ENCODE data around the gene BMP6.

DNA sequence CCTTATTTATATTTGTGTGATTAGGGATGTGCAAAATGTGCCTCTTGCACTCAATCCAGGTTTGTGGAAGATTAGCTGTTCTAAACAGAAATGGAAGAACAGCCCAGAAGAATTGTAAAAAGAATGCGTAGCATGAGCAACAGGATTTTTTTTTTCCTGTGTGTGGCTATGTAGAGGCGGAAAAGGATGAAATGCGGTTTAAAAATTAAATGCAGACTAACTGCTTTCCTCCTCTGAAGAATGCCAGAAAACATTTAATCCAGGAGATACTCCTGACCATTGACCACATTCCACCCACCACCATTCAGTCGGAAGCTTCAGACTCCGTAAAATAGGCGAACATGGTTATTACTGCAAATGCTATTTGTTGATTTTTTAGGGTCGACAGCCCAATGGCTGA lies 83.4 kb downstream of the BMP6 start:
- TF ChIP-seq, protein P1, sequence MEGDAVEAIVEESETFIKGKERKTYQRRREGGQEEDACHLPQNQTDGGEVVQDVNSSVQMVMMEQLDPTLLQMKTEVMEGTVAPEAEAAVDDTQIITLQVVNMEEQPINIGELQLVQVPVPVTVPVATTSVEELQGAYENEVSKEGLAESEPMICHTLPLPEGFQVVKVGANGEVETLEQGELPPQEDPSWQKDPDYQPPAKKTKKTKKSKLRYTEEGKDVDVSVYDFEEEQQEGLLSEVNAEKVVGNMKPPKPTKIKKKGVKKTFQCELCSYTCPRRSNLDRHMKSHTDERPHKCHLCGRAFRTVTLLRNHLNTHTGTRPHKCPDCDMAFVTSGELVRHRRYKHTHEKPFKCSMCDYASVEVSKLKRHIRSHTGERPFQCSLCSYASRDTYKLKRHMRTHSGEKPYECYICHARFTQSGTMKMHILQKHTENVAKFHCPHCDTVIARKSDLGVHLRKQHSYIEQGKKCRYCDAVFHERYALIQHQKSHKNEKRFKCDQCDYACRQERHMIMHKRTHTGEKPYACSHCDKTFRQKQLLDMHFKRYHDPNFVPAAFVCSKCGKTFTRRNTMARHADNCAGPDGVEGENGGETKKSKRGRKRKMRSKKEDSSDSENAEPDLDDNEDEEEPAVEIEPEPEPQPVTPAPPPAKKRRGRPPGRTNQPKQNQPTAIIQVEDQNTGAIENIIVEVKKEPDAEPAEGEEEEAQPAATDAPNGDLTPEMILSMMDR (conservative IDR thresholded peaks at IDR 0.05; ENCODE audit: low read depth, low read length): no peak
- TF ChIP-seq RFX5 (IDR thresholded peaks at IDR 0.05; ENCODE audit: low read depth, low read length) (no peak), MAFK (IDR thresholded peaks at IDR 0.05; ENCODE audit: low read depth, low read length) (no peak), RAD21 (IDR thresholded peaks at IDR 0.05; ENCODE audit: low read length) (no peak), CEBPB (IDR thresholded peaks at IDR 0.05; ENCODE audit: low read depth, low read length) (no peak), BHLHE40 (IDR thresholded peaks at IDR 0.05; ENCODE audit: low read depth, low read length) (no peak)
